Spinal cord (tissue), 10 donors: ENCODE results near the gene NR1H2. TPM values are rescaled to one million over a fixed set of nuclear protein-coding genes. Genes with fewer than 3 reads are reported as not detected.
"Not testable (repeated sequence)": the region's sequence is repeated elsewhere in the genome, so short reads cannot be mapped to it uniquely, and the experiment has no call there.

Source experiments
- DNase-seq, 6 donors: peaks; one replicate each; pipeline versions ENCODE4 v3.0.0 to v3.0.0-alpha.2; 2013 to 2015; ENCODE audit warnings: low spot score in 6 of 6, low read depth in 4 of 6
- H3K27ac ChIP-seq: one replicate; pipeline ENCODE4 v1.5.1; 2013; ENCODE audit warnings: low read depth, low read length, control low read depth
- H3K27me3 ChIP-seq: one replicate; pipeline ENCODE4 v1.6.1; 2013; ENCODE audit warnings: low read length; ENCODE audit not compliant: control insufficient read depth, insufficient read depth
- H3K36me3 ChIP-seq: one replicate; pipeline ENCODE4 v1.6.1; 2013; ENCODE audit warnings: low read length; ENCODE audit not compliant: control insufficient read depth, insufficient read depth
- H3K4me1 ChIP-seq: one replicate; pipeline ENCODE4 v1.6.1; 2013; ENCODE audit warnings: low read length; ENCODE audit not compliant: control insufficient read depth, insufficient read depth
- H3K4me3 ChIP-seq: one replicate; pipeline ENCODE4 v1.5.1; 2013; ENCODE audit warnings: low read depth, low read length, control low read depth
- H3K9me3 ChIP-seq: one replicate; pipeline ENCODE4 v1.6.1; 2013; ENCODE audit warnings: low read length; ENCODE audit not compliant: control insufficient read depth, insufficient read depth
- WGBS: methylation state at CpG from one replicate; pipeline ENCODE4 v1.1.5; 2013; ENCODE audit warnings: missing lambda C conversion rate; ENCODE audit not compliant: insufficient coverage; 5-methylcytosine and 5-hydroxymethylcytosine counted together
- polyA plus RNA-seq, 2 donors: library from polyadenylated mRNA; unstranded; fragments of 120-200 nt; gene quantifications; one replicate each; pipeline ENCODE4 v1.2.1, GENCODE V29; 2013; ENCODE audit not compliant: insufficient read length in 2 of 2
- total RNA-seq, 2 donors: library from RNA; depleted of rRNA in 1 of 2; stranded (reverse); fragments of 120-200 nt in 1 of 2; fragments of >200 nt in 1 of 2; gene quantifications; one replicate each; pipeline versions ENCODE4 v1.2.3 to v1.2.4, GENCODE V29; 2013 to 2014
- donor health status: healthy.

Gene NR1H2
- total and polyA plus RNA-seq, 4 donors, result 24.4 to 45.2 (median 36.7) TPM

DNA sequence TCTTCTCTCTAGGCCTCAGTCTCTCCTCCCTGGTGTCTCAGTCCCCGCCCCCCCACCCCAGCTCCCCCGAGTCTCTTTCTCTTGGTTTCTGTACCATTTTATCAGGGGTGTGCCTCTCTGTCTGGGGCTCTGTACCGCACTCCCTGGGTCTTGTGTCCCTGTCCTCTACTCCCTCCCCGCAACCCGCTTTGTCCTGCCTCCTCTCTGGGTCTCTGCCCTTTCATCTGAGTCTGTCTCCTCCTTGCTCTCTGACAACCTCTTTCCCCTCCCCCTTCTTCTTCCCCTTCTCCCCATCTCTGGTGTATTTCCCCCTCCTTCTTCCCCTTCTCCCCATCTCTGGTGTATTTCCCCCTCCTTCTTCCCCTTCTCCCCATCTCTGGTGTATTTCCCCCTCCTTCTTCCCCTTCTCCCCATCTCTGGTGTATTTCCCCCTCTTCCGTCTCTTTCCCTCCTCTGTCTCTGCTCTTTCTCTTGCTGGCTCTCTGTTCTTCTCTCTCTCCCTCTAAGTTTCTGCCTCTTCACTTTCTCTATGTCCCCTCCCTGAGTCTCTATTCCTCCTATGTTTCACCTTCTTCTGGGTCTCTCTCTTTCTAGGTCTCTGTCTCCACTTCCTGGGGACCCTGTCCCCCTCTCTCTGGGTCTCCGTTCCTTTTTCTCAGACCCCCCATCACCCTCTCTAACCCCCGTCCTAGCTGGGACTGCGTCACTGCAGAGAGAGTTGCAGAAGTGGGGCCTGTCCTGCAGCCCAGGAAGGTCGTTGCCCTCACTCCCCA is 44.9 kb upstream of the NR1H2 start:
- peaks cover 22% of the 10 kb centered on the region for H3K27me3 ChIP-seq
- WGBS, result 12% methylated on average over 8 of the region's 10 CpGs

DNA sequence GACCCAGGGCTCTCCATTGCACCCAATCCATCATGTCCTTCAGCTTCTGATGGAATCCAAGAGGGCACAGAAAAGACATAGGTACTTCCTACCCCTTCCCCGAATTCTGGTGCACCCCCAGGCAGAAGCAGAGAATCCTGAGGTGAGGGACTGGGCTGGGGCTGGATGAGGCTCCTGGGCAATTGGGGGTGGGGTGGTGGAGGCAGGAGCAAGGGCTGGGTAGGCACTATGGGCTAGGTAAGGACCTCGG is 44.3 kb upstream of the NR1H2 start:
- no CpG with 5 or more reads among the region's 2 CpGs for WGBS
- H3K9me3 ChIP-seq, result no peaks in the 10 kb centered on the region
- H3K4me3 ChIP-seq, result peak overlapping the region; percentile 72
- DNase-seq, result no peak
- peak overlapping the region; percentile 85 for H3K27ac ChIP-seq
- no peaks in the 10 kb centered on the region for H3K36me3 ChIP-seq
- H3K4me1 ChIP-seq, result peaks cover 55% of the 10 kb centered on the region
- peaks cover 17% of the 10 kb centered on the region for H3K27me3 ChIP-seq

More for the DNA sequence above, 44.9 kb upstream of the NR1H2 start:
- peak overlapping the region; percentile 85 for H3K27ac ChIP-seq
- DNase-seq, result no peak
- H3K4me3 ChIP-seq, result peak overlapping the region; percentile 72
- no peaks in the 10 kb centered on the region for H3K36me3 ChIP-seq
- H3K9me3 ChIP-seq, result no peaks in the 10 kb centered on the region
- peaks cover 57% of the 10 kb centered on the region for H3K4me1 ChIP-seq

GRCh38 chr19:50332244-50333038 is 43.8 kb upstream of the NR1H2 start:
- Histone ChIP-seq H3K9me3 (no peaks in the 10 kb centered on the region), H3K4me3 (peak overlapping the region; percentile 72), H3K27ac (peak overlapping the region; percentile 85), H3K4me1 (peaks cover 54% of the 10 kb centered on the region), H3K36me3 (no peaks in the 10 kb centered on the region), H3K27me3 (peaks cover 12% of the 10 kb centered on the region)
- DNase-seq, result peak in 2 of 6 donors; percentile 17 to 60
- 5% methylated on average over 14 of the region's 20 CpGs for WGBS

GRCh38 chr19:50333235-50333736 is 43.0 kb upstream of the NR1H2 start:
- Histone ChIP-seq H3K4me1 (peaks cover 48% of the 10 kb centered on the region), H3K4me3 (peak overlapping the region; percentile 72), H3K36me3 (no peaks in the 10 kb centered on the region), H3K27me3 (peaks cover 7% of the 10 kb centered on the region), H3K27ac (peak overlapping the region; percentile 85), H3K9me3 (no peaks in the 10 kb centered on the region)
- WGBS, result under 1% methylated on average over 32 of the region's 34 CpGs
- peak in 4 of 6 donors; percentile 88 to 99 (median 94) for DNase-seq

- H3K4me1 ChIP-seq, result peaks cover 46% of the 10 kb centered on the region
- peak overlapping the region; percentile 83 for H3K27ac ChIP-seq
- H3K4me3 ChIP-seq, result peak overlapping the region; percentile 72
- no peaks in the 10 kb centered on the region for H3K36me3 ChIP-seq
- DNase-seq, result peak in 3 of 6 donors; percentile 86 to 99 (median 96)
- 2% methylated on average over 44 of the region's 54 CpGs for WGBS
- H3K27me3 ChIP-seq, result peaks cover 5% of the 10 kb centered on the region
- H3K9me3 ChIP-seq, result no peaks in the 10 kb centered on the region
Measured at GRCh38 chr19:50333737-50334617, 42.3 kb upstream of the NR1H2 start.

GRCh38 chr19:50334741-50335421 is 41.4 kb upstream of the NR1H2 start:
- no peaks in the 10 kb centered on the region for H3K9me3 ChIP-seq
- H3K36me3 ChIP-seq, result no peaks in the 10 kb centered on the region
- H3K27me3 ChIP-seq, result peaks cover 5% of the 10 kb centered on the region
- no peak overlapping the region for H3K4me3 ChIP-seq
- H3K4me1 ChIP-seq, result peaks cover 39% of the 10 kb centered on the region
- WGBS, result 97% methylated on average over 8 of the region's 12 CpGs
- no peak for DNase-seq
- no peak overlapping the region for H3K27ac ChIP-seq

GRCh38 chr19:50337031-50337430 is 39.2 kb upstream of the NR1H2 start:
- not testable (repeated sequence) for H3K36me3 ChIP-seq, H3K4me3 ChIP-seq, DNase-seq, H3K9me3 ChIP-seq, H3K27ac ChIP-seq, H3K27me3 ChIP-seq
- WGBS, result no CpG with 5 or more reads among the region's 6 CpGs
- peaks cover 21% of the 10 kb centered on the region for H3K4me1 ChIP-seq

DNA sequence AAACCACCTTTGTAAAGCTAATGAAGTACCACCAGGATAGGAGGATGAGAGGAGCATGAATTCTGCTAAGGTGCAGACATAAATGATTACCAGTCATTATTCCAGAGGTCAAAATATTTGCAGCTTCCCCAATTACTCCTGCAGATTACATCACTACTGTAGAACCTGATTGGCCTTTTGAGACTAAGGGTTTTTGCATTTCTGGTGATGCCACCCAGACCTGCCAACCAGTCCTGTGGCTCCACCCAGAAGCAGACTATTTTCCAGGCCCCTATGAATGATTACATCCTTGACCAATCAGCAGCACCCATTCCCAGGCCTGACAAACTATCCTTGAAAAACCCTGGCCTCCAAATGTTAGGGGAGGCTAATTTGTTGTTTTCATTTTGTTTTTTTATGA is 35.9 kb upstream of the NR1H2 start:
- Histone ChIP-seq H3K36me3 (no peaks in the 10 kb centered on the region), H3K4me3 (no peak overlapping the region), H3K27me3 (no peaks in the 10 kb centered on the region), H3K9me3 (peaks cover 2% of the 10 kb centered on the region), H3K4me1 (no peaks in the 10 kb centered on the region), H3K27ac (no peak overlapping the region)
- DNase-seq, result no peak

DNA sequence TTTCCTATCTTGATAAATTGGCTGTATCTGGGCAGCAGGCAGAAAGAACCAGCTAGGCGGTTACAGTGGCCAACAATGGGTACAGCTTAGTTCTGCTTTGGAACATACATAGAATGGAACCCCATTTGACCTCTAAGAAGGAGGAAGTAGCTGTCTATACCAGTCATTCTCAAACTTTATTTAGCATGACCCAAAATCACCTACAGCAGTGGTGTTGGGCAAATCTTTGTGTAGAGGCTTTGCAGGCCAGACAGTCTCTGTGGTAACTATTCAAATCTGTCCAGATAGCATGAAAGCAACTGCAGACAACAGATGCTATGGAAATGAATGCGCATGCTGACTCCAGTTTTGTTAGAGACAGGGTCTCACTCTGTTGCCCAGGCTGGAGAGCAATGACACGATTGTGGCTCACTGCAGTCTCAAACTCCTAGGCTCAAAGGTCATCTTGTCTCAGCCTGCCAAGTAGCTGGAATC is 35.1 kb upstream of the NR1H2 start:
- Histone ChIP-seq H3K9me3 (peaks cover 2% of the 10 kb centered on the region), H3K36me3 (no peaks in the 10 kb centered on the region), H3K4me3 (no peak overlapping the region), H3K27me3 (no peaks in the 10 kb centered on the region), H3K4me1 (no peaks in the 10 kb centered on the region), H3K27ac (no peak overlapping the region)
- DNase-seq, result no peak
- 50% methylated on average over 2 of the region's 3 CpGs for WGBS
